HG03139 (cell line): Measurements from ENCODE around the gene DYRK3.
A peak's percentile ranks its signal among the peaks of the same experiment; 100 is the strongest.
"Not testable (repeated sequence)": the region's sequence is repeated elsewhere in the genome, so short reads cannot be mapped to it uniquely, and the experiment has no call there.

ENCODE experiments used
- ATAC-seq: cut with Tn5 transposase; IDR thresholded peaks from one replicate; pipeline ENCODE4 v1.9.1; 2021; ENCODE audit not compliant: unreplicated experiment

DYRK3 gene

DNA sequence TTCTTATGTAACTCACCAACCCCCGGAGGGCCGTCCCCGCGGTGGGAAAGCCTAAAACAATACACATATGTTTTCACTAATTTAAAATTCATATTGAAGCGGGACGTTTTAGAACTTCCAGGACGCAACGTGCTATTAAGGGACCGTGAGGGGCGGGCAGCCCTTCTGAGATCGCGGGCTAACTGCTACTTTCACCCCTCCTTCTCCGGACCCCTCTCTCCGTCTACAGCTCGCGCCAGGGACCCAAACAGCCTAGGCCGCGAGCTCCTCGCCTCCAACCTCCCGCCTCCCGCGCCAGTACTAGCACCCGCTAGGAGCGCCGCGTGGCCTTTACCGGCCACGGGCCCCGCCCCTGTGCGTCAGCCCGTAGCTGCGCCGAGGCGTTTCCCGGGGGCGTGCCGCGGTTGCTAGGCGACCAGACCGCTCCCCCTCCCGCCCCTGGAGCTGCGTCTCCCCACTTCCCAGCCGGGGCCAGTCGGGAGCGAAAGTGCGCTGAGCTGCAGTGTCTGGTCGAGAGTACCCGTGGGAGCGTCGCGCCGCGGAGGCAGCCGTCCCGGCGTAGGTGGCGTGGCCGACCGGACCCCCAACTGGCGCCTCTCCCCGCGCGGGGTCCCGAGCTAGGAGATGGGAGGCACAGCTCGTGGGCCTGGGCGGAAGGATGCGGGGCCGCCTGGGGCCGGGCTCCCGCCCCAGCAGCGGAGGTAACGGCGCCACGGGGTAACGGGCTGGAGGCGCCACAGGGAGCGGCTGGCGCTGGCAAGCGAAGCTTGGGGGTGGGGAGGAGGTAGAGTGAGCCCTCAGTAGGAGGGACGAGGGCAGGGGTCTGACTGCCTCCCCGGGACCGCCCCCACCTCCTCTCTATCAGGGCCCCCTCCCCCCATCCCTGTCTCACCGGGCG lies at the start of gene DYRK3:
DYRK3 (plus strand) TSS at position 457 of the 898 bp plus-strand sequence; CDS start at position 625, 168 bp downstream.
- ATAC-seq = peak; percentile 89

DNA sequence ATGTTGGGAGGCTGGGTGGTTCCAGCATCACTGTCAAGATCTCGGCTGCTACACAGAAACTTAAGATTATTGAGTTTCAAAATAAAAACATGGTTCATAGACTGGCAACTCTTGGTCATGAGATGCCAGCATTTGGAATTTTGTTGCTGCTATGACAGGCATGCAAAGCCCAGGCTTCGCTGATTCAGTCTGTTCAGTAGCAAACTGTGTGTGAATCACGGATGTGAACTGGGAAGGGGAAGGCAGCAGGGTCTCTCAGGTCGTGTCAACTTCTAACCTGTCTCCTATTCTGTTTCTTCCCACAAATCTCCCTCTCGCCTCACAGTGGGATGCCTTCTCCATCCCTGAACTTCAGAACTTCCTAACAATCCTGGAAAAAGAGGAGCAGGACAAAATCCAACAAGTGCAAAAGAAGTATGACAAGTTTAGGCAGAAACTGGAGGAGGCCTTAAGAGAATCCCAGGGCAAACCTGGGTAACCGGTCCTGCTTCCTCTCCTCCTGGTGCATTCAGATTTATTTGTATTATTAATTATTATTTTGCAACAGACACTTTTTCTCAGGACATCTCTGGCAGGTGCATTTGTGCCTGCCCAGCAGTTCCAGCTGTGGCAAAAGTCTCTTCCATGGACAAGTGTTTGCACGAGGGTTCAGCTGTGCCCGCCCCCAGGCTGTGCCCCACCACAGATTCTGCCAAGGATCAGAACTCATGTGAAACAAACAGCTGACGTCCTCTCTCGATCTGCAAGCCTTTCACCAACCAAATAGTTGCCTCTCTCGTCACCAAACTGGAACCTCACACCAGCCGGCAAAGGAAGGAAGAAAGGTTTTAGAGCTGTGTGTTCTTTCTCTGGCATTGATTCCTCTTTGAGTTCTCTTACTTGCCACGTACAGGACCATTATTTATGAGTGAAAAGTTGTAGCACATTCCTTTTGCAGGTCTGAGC lies 48.6 kb upstream of the DYRK3 start:
- no peak for ATAC-seq

DNA sequence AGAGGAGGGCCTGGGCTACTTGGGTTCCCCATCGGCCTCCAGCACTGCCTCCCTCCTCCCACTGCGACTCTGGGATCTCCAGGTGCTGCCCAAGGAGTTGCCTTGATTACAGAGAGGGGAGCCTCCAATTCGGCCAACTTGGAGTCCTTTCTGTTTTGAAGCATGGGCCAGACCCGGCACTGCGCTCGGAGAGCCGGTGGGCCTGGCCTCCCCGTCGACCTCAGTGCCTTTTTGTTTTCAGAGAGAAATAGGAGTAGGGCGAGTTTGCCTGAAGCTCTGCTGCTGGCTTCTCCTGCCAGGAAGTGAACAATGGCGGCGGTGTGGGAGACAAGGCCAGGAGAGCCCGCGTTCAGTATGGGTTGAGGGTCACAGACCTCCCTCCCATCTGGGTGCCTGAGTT lies 47.4 kb upstream of the DYRK3 start:
- no peak for ATAC-seq

DNA sequence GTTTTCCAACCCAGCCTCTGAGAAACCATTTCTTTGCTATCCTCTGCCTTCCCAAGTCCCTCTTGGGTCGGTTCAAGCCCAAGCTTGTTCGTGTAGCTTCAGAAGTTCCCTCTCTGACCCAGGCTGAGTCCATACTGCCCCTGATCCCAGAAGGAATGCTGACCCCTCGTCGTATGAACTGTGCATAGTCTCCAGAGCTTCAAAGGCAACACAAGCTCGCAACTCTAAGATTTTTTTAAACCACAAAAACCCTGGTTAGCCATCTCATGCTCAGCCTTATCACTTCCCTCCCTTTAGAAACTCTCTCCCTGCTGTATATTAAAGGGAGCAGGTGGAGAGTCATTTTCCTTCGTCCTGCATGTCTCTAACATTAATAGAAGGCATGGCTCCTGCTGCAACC lies 46.8 kb upstream of the DYRK3 start:
- ATAC-seq = no peak

DNA sequence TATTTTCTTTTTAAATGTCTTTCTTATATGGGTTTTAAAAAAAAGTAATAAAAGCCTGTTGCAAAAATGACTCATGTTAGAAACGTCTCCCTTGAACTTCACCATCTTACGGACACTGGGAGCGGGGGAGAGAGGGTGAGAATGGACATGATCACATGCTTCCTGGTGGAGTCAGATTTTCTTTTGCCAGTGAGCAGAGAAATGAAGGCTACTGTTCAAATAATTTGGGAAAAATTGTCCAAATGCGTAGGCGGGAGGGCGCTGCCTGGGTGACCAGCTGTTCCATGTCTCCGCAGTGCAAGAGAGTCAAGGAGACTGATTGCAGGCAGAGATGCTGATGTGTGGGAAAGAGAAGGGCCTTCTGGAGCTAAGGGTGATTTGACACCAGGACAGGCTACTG lies 46.1 kb upstream of the DYRK3 start:
- no peak for ATAC-seq

DNA sequence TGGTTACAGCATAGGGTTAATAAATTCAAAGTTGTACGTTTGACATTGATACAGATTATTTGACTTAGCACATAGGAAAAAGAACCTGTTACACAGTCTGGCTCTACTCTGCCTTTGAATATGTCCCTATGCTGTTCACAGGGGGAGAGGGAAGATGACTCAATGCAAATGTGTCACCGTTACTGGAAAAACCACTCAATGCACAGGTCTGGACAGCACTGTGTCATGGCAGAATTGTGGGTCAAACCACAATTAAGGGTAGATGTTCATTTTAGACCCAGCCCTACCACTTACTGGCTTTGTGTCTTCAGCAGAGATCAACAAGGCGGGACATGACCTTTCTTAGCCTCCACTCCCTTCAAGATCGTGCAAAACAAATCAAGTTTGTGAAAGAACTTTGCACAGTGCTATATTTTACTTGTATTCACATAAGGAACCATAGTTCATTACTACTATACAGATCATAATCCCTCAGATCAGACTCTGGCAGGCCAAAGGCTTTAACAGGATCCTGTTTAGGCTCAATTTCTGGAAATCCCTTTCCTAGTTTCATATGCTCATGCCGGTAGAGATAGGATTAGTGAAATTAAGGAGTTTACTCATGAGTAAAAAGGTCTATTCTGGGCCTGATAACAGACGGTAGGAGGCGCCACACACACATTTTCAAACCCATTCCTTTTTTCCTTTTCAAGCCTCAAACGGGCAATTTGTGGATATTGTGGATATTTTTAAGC lies 45.1 kb upstream of the DYRK3 start:
- no peak for ATAC-seq

DNA sequence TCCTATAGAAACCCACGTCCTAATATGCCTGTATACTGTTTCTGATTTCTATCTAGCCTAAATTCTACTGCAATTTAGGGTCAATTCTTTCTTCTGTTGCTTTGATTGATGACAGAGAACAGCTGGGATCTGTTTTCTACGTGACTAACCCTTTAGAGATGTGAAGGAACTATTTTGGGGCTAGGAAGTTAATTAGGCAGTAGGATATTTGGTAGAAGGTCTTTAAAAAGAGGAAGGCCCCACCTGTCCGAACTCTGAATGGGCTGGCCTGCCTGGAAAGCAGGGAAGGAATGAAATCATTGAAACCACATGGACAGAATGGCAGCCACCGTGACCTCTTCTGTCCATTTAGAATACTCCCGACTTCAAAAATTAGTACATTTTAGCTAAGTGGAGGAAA lies 44.1 kb upstream of the DYRK3 start:
- no peak for ATAC-seq

DNA sequence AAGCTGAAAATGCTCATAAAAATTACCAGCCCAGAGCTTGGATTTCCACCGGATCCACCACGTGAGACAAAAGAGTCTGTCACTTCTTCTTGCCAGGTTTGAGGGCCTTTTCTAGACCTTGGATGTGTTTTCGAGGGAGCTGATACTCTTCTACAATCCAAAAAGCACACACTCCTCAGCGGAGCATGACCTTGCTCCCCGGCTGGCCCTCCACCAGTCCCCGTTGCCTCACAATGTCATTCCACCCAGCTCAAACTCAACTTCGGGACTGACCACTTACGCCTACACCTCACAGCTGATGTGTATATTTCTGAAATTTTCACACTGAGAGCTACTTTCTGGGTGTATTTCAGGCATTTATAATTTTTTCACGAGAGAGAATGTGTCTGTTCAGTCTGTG lies 43.6 kb upstream of the DYRK3 start:
- no peak for ATAC-seq

DNA sequence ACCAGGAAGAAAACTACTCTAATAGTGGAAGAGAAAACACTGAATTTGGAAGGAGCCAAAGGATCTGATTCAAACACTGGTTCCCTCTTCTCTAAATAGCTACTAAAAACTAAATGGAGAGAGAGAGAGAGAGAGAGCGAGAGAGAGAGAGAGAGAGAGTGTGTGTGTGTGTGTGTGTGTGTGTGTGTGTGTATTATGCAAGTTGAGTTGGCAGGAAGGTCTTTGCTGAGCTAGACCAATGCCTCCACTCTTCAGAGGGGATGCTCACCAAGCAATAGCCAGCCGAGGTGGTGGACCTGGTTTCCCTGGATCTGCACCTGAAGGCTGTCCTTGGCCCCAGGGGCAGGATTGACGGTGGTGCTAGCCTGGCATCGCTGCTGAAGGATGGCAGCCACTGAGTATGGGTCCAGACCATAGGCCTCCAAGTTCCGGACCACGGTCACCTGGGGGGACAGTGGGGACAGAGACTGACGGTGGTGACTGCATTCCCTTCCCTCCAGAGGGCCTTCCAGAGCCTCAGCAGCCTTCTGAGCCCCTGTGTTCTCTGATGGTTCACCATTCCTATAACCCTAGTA lies 41.9 kb upstream of the DYRK3 start:
- no peak for ATAC-seq

DNA sequence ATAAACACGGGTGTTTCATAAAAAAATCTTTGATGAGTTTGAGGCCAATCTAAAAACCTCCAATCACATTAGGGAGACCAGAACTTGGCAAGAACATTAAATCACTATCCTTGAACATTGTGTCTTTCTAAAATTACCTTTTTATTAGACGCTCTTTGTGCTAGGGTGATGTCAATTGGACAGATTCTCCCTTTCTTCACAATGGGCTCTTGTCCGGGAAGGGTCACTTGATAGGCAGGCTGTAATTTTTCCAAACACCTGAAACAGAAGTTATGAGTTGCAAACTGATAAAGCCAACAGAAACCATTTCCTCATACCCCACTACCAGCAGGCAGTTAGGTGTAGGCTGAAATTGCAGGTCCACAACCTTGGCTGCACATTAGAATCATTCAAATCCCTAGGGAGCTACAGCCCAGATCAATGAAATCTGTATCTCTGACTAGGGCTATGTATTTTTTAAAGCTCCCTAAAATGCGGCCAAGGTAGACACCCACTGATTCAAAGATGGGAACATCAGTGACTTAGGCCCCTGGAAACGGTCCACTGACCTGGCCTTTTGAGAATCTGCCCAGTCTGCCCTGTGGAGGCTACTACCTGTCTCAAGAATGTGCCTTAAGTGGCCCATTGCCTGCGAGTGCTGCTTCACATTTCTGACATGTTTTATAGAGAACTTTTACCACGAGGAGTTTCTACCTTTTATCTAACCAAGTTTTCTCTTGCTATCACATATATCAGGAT lies 39.6 kb upstream of the DYRK3 start:
- no peak for ATAC-seq

DNA sequence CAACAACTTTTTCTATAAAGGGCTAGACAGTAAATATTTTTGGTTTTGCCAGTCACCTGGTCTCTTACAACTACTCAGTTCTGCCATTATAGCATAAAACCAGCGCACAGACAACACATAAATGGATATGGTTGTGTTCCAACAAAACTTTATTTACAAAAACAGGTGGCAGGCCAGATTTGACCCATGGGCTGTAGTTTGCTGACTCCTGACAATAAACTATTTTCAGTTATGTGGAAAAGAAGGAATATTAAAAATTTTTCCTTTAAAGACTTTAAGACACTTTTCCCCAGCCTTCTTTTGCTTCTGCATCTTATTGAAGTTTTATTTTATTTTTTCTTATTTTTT lies 39.0 kb upstream of the DYRK3 start:
- no peak for ATAC-seq

DNA sequence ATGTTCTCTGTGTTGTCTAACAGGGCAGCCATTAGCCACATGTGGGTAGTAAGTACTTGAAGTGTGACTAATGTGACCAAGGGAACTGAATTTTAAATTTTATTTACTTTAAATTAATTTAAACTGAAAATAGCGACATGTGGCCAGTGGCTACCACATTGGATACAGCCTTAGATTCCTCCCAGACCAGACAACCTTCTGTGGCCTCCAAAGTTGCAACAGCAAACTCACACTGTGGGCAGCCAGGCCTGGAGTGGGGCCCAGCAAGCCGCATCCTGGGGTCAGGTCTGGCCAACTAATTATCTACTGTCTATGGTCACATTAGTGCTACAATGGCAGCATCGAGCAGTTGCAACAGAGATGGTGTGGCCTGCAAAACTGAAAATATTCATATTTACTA lies 34.8 kb upstream of the DYRK3 start:
- no peak for ATAC-seq

DNA sequence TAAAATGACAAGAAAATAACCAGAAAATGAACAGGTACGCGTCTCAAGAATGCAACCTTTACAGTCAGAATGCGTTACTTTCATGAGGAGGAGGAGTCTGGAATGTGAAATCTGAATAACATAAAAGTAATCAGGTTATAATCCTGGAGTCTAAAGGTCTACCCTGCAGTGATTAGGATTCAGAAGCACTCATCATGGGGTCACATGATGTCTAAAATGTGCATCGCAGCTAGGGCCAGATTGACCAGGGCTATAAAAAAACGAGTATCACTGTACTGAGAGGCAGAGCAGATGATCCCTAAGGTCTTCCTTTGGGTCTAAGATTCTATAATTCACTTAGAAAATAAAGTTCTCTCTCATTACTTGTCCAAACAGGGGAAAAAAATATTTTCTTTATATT lies 30.5 kb upstream of the DYRK3 start:
- no peak for ATAC-seq

DNA sequence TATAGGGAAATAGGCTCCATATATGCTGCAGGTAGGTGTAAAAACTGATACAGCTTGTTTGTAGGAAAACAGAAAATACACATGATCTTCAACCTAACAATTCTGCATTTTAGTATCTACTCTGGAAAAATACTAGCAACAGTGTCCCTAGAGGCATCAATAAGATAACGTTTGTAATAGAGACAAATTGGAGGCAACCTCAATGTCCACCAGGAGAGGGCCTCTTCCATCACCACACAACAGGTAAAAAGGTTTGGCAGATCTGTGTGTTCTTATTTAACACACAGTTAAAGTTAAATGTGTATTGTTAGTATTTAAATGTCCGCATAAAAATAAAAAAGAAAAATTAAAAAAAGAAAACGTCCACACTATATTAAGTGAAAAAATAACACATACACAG lies 28.5 kb upstream of the DYRK3 start:
- no peak for ATAC-seq

DNA sequence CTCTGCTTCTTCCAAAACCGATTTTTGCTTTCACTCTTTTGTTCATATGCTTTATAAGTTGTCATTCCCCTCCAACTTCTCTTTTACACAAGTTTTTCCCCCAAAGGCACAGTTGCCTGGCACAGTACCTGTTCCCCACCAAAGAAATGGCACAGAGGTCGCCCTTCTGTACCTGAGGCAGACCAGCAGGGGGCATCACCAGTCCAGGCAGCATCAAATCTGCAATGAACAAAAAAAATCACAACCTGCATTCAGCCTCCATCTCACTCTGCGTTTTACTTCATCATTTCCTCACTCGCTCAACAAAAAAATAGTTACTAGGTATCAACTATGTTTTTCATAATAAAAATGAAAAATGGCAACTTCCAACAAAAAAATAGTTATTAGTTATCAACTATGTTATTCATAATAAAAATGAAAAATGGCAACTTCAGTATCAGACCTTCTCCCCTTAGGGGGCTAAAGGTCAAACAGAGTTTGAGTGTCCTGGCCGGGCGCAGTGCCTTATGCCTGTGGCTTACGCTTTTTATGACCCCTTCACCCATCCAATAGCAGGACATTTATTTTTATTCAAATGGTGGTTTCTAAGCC lies 27.1 kb upstream of the DYRK3 start:
- ATAC-seq = no peak

DNA sequence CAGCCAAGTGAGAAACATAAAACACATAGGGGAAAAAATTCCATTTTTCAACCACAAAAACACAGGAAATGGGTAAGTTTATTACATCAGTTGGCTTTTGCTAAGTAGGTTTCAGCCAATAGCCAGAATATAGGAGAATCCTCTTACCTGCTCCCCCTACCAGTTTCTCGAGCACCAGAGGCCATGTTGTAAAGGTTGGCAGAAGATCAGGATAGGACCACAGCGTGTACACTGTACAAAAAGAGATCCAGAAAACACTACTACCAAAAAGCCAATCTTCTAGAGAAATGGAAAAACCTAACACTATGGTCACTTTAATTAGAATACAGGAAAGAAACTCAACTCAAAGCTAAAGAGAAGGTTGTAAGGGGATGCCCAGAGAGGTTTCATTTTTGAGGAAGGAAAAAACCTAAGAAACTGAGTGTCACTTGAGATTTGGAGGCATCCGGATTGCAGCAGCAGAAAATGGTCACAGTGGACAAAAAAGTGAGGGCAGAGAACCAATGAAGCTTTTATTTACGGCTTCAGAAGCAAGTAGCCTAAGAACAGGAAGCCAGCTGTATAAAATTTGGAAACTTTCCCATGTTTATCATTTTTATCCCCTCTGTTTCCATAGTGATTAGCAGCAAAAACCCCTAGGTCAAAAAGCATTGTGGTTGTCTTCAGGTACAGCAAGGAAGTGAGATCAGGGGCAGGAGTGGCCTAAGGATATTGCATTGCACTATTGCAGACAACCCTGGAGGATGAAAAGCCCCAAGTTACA lies 25.9 kb upstream of the DYRK3 start:
- ATAC-seq = no peak

DNA sequence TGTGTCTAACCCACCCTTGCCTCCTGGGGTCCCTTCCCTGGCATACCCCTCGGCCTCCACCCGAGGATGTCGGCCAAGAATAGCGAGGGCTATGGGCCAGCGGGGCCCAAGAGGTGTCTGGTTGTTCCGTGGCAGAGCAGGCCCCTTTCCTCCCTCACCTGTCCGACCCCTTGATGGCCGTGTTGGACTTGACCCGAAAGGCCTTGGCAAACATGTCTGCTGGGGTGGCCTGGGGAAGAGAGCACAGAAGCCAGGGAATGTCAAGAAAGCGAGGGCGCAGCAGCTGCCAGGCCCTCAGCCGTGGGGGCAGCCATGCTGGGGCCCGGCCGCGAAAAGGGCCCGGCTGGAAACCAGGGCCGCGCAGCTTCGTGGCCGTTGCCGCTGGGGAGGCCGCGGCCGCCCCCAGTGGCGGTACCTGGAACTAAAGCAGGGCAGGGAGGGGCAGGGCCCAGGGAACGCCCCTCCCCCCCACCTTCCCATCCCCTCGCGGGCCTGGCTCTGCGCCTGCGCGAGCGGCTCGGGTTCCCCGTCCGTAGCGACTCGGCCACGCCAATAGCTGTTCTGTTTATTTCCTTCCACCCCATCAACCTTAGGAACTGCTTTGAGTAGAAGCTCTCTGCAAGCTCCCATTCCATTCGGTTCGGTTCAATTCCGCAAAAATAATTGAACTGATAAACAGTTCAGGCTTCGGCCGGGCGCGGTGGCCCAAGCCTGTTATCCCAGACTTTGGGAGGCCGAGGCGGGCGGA lies 23.0 kb upstream of the DYRK3 start, which contains the start of gene EIF2D:
EIF2D (minus strand) TSS at position 337 of the 748 bp plus-strand sequence; CDS start at position 214, 123 bp downstream.
- ATAC-seq = peak; percentile 87

DNA sequence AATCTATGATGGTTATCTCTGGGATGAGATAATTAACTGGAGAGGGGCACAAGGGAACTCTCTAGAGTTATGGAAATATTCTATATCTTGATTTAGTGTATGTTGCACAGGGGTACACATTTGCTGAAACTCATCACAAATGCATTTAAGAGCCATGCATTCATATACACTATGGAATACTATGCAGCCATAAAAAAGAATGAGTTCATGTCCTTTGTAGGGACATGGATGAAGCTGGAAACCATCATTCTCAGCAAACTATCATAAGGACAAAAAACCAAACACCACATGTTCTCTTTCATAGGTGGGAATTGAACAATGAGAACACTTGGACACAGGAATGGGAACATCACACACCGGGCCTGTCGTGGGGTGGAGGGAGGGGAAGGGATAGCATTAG lies 8.9 kb upstream of the DYRK3 start:
- not testable (repeated sequence) for ATAC-seq
